Pulmonary artery endothelial cell (primary cell): ENCODE data around the gene MOGAT1. TPM values are rescaled to one million over a fixed set of nuclear protein-coding genes. Genes with fewer than 3 reads are reported as not detected.
A peak's percentile ranks its signal among the peaks of the same experiment; 100 is the strongest.

Experiments
- DNase-seq: peaks from one replicate; pipeline ENCODE4 v3.0.0-alpha.2; 2011; ENCODE audit warnings: low read depth, low spot score
- total RNA-seq: library from RNA; depleted of rRNA; stranded (reverse); fragments of >200 nt; gene quantifications from 2 replicates; pipeline ENCODE4 v1.2.3, GENCODE V29; 2014

MOGAT1 gene
- total RNA-seq = not detected in 2 replicates

DNA sequence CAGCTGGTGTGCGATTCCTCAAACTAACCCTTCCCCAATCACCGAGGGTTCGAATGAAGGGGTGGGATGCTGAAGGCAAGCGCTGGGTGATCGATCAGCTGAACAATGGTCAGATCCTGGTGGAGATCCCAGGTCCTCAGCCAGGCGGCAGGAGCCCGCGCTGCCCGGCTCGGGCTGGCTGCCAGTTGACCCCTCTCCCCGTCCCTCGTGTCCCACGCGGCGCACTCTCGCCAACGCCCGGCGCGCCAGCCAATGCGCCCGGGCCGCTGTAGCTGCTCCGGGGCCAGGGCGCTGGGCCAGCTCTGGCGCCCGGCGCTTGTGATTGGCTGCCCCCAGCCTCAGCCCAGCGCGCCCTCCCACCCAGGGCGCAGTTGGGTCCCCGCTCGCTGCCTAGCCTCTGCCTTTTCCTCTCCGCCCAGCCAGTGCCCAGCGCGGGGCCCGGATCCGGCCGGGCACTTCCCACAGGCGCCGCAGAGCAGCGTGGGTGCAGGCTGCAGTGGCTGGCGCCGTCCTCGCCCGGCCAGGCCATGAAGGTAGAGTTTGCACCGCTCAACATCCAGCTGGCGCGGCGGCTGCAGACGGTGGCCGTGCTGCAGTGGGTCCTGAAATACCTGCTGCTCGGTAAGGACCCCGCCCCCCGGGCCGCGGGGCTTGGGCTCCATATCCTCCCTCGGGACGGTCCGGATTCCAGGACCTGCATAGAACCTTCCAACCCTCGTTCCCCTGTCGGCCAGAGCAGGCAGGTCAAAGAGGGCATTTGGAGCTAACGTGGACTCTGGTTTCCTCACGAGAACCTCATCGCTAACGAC lies at the start of gene MOGAT1:
Gene MOGAT1 (plus strand): TSS at position 400 of the 809 bp plus-strand sequence. CDS start 128 bp downstream, at position 528.
- DNase-seq = no peak

DNA sequence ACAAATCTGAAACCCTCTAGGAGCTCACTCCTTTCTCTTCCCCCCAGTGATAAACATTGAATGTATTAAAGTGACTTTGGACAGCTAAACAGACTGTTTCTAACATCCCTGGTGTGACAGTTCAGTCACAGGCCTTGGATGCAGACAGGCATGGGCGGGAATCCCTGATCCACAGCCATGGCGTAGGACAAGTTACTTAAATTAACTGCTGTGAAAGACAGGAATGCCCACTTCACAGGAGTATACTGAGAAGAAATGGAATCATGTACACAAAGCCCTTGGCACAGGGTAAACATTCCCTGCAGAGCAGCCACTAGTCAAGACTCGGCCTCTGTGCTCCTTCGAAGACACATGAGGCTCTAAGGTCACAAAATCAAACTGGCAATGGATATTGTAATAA lies 49.6 kb upstream of the MOGAT1 start:
- no peak for DNase-seq

GRCh38 chr2:222622910-222623309 lies 48.5 kb upstream of the MOGAT1 start:
- DNase-seq = no peak

DNA sequence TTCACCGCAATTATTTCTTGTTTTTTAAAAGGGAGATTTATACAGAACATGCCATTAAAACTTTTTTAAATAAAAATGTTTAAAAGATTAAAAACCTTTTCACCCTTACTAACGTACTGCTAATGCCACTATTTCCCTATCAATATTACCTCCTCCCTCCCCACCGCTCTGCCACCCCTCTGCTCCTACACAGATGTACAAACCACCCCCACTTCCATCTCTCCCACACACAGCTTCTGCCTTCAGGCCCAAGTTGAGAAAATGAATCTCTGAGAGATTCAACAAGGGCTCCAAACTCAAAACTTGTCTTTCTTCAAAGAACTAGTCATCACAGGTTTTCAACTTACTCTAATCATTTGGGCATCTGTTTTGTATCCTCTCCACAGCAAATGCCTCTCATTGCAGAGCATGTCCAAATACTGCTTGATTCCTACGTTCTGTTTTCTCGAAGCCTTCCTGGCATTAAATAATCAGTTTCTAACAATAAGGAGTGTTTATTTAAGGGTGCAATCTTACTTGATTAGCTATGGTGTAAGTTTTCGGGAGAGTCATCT lies 47.6 kb upstream of the MOGAT1 start:
- DNase-seq = no peak

- no peak for DNase-seq
Measured at GRCh38 chr2:222627764-222628163, 43.7 kb upstream of the MOGAT1 start.

DNA sequence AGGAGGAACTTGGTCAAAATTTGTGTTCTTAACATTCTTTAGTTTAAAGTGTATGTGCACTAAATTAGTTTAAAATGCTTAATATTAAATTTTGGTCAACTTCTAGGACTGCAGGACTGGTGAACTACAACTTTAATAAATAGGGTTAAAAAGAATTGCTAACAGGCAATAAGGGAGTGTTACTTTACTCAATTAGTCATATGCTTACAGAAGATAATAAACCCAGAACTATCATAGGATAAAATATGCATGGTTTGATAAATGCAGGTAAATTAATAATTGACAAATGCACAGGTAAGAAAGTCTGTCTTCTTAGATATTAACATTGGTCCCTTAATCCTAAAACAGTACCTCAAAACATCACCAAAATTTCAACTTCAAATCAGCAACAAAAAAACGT lies 36.2 kb upstream of the MOGAT1 start:
- no peak for DNase-seq

DNA sequence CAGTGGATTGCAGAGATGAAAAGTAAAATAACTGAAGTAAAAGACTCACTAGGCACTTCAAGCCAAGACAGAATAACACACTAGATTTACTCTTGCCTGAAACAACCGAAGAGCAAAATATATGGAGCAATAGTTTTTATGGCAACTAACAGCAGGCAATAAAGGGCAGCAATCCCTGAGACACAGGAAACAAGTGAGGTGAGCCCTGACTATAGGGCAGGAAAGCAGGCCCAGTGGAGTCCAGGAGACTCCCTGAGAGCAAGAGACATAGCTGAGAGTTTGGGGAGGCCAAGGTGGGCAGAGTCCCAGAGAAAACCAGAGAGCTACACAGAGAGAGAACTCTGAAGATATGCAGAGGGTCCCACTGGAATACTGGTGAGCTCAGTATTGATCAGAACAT lies 34.4 kb upstream of the MOGAT1 start:
- DNase-seq = no peak

- DNase-seq = no peak
Measured at GRCh38 chr2:222641336-222641735, 30.1 kb upstream of the MOGAT1 start.

- no peak for DNase-seq
Measured at GRCh38 chr2:222643134-222643533, 28.3 kb upstream of the MOGAT1 start.

GRCh38 chr2:222646008-222646407 lies 25.4 kb upstream of the MOGAT1 start:
- no peak for DNase-seq

- DNase-seq = no peak
Measured at GRCh38 chr2:222649801-222650200, 21.7 kb upstream of the MOGAT1 start.

DNA sequence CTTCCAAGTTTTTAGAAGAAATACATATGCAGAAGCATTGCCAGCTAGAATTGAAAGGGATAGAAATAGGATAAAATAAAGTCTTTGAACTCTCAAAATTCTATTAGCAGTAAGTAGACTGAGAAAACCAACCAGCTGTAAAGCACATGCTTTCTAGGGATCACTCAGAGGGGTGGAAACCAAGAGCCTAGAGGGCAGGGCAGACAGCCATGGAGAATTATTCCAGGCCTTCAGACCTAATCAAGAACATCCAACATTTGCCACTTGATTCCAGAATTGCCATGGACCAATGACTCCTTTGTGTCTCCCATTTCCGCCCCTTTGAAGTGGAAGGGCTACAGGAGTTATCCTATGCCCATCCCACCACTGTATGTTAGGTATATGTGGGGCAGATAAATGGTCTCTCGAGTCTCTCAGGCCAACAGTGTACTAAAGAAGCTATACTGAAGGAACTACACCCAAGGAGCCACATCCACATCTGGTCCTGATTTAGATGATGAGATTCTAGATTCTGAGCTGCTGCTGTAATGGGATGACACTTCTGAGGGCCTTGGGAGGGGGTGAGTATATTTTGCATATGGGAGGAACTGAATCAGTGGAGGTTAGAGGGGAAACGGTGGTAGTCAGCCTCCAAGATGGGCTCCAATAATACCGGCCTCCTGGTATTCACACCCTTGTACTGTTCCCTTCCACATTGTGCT lies 19.6 kb upstream of the MOGAT1 start:
- DNase-seq = no peak

DNA sequence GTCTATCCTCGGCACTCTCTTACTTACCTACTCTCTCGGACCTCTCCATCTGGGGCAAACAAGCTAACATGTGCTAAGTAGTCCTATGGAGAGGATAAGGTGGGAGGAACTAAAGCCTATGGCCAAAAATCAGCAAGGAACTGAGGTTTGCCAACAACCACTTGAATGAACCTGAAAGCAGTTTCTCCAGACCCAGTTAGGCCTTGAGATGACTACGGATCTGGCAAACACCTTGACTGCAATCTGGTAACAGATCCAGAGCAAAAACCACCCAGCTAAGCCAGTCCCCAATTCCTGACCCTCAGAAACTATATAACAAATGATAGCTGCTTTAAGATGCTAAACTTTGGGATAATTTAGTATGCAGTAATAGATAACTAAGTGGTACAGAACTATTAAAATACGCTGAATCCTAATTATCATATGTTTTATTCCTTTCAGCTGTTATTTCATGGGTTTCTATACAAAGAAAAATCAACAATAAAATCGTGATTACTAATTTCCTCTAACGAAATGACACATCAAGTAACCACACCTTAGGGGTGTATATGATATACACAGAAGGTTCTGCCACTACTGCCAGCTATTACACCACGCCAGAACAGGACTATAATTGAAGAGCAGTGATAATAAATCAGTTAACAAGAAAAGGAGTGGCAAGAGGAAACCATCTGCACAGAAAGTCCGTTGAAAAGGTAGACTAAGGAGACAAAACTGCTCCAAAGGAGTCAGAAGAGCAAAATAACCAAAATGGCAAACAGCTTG lies 18.8 kb upstream of the MOGAT1 start:
- no peak for DNase-seq

GRCh38 chr2:222653280-222653679 lies 18.2 kb upstream of the MOGAT1 start:
- no peak for DNase-seq

DNA sequence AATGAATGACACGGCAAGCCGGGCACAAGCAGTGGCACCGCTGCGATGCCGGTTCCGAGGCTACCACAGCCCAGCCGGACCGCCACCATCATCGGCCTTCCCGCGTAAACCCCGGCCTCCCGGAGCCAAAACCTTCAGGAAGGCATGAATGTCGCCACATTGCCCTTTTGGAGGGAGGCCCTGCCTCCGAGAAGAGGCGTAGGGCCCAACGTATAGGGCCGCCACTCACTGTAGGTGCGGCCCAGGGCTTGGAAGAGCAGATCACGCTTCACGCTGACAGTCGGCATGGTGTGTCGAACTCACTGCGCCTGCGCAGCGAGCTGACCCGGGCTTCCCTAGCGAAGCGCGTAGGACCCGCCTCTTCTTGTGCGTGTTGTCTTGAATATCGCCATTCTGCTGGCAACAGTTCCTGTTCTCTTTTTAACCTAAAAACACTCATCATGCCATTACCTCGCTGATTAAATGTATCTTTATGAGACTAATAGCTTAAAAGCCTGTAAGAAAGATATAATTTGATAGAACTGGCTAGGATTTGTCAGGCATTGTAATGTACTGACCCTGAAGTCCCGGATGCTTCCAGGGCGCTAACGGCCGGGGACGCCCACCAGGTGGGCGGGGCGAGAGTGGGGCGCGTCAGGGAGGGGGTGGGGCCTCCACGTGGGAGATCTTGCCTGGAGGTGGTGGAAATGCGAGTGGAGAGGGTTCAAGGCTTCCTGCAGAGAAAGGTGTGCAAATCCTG lies 15.5 kb upstream of the MOGAT1 start, which contains the start of gene FARSB:
Gene FARSB (minus strand): TSS at position 306 of the 739 bp plus-strand sequence. CDS start 19 bp downstream, at position 287.
- peak; percentile 87 for DNase-seq

- no peak for DNase-seq
Measured at GRCh38 chr2:222656526-222657446, 14.7 kb upstream of the MOGAT1 start.

- DNase-seq = no peak
Measured at GRCh38 chr2:222663479-222663878, 8.0 kb upstream of the MOGAT1 start.

DNA sequence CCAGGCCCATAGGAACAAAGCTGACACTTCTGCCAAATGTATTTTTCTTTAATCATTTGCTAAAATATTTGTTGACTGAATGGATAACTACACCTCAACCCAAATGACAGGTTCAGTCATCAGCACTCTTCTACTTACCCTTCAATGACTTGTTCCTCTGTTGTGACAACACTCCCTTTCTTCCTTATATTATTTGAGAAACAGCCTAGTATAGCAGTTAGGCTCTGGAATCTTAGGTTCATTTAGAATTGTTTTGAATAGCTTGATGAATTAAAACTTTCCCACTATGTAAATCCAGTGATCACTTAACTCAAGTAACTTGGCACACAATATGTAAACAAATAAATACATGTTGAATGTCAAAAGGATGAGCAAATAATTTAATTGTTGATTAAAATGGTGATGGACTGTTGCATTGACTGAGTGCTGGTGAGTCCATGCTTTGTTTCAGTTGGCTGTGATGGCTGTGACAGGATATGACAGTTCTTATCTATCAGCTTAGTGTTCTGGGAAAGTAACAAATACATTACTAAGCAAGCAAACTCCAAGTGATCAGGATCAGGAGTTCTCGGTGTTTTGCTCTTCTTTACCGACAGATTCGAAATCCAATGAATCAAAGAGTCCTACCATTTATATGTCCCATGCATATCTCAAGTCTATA lies 2.8 kb upstream of the MOGAT1 start:
- no peak for DNase-seq

DNA sequence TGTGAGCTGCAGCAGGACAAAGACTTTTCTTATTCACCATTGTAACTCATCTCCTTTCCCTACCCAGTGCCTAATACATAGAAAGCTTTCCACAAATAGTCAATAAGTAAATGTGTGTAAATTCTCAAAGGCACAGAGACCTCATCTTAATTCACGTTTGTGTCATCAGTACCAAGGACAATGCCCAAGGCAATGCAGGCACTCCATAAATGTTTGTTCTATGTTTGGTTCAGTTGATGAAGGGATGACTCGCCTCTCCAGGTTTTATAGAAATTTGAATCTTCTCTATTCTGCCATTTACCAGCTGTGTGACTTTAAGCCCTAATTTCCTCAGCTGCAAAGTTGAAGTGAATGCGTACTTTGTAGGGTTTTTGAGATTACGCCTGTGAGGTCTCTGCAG lies 2.1 kb upstream of the MOGAT1 start:
- DNase-seq = no peak
